ENCODE data around the gene ARL16. TPM values are rescaled to one million over a fixed set of nuclear protein-coding genes. Genes with fewer than 3 reads are reported as not detected.
"Not testable (repeated sequence)": the region's sequence is repeated elsewhere in the genome, so short reads cannot be mapped to it uniquely, and the experiment has no call there.

Gene ARL16
- total RNA-seq, 3 donors from 2014 or later: 34.9 to 44.2 (median 37.5) TPM

GRCh38 chr17:81675515-81676221, 7.9 kb downstream of the ARL16 start:
- DNase-seq (ENCODE audit: low spot score in 2 of 2); H3K9me3 ChIP-seq; H3K4me1 ChIP-seq; intact Hi-C loops (cut with DNase I; ENCODE audit: low total_unique reads); H3K27me3 ChIP-seq; H3K36me3 ChIP-seq; H3K27ac ChIP-seq: not testable (repeated sequence)
- peak overlapping the region in 1 of 3 donors; percentile 27 for H3K4me3 ChIP-seq
- TF ChIP-seq, protein P1, sequence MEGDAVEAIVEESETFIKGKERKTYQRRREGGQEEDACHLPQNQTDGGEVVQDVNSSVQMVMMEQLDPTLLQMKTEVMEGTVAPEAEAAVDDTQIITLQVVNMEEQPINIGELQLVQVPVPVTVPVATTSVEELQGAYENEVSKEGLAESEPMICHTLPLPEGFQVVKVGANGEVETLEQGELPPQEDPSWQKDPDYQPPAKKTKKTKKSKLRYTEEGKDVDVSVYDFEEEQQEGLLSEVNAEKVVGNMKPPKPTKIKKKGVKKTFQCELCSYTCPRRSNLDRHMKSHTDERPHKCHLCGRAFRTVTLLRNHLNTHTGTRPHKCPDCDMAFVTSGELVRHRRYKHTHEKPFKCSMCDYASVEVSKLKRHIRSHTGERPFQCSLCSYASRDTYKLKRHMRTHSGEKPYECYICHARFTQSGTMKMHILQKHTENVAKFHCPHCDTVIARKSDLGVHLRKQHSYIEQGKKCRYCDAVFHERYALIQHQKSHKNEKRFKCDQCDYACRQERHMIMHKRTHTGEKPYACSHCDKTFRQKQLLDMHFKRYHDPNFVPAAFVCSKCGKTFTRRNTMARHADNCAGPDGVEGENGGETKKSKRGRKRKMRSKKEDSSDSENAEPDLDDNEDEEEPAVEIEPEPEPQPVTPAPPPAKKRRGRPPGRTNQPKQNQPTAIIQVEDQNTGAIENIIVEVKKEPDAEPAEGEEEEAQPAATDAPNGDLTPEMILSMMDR (IDR thresholded peaks at IDR 0.05): peak; percentile 41 to 70 (median 67)

DNA sequence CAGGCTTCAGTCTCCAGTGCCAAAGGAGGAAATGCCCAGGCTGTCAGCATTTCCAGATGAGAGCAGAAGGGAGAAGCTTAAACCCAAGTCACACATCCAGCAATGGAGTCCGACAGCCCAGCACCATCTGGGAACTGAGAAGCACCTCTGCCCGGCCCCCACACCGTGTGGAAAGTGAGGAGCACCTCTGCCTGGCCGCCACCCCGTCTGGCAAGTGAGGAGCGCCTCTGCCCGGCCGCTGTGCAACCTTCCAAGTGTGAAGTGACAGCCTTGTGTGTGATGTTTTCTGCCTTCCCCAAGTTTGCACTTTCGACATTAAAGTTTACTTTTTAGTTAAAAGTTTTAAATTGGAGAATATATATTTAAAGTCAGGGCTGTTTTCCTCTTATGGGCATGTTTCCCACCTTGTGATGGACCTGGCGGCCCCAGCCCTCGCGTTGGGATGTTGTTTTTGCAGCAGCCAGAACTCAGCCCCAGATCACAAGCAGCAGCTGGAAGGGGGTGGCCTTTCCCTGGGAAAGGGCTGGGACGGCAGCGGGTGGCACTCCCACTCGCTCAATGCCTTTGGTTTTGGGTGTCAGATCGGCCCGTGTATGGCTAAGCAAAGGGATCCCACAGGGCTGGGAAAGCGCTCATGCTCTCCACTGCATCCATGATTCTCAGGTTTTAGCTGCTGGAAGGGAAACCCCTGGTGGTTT, 9.9 kb downstream of the ARL16 start:
- no peaks in the 10 kb centered on the region for H3K9me3 ChIP-seq
- H3K27me3 ChIP-seq: no peaks in the 10 kb centered on the region
- TF ChIP-seq POLR2A (IDR thresholded peaks at IDR 0.05) (no peak), POLR2AphosphoS5 (IDR thresholded peaks at IDR 0.05) (no peak)
- TF ChIP-seq, protein P1 (IDR thresholded peaks at IDR 0.05): no peak
- intact Hi-C loops (cut with DNase I; ENCODE audit: low total_unique reads): no loop called here
- H3K4me1 ChIP-seq: no peaks in the 10 kb centered on the region
- H3K4me3 ChIP-seq: no peak overlapping the region
- no peaks in the 10 kb centered on the region for H3K36me3 ChIP-seq
- H3K27ac ChIP-seq: no peak overlapping the region
- no peak for DNase-seq (ENCODE audit: low spot score in 2 of 2)

- no peak overlapping the region for H3K27ac ChIP-seq
- no peaks in the 10 kb centered on the region for H3K36me3 ChIP-seq
- no peaks in the 10 kb centered on the region for H3K9me3 ChIP-seq
- intact Hi-C loops (cut with DNase I; ENCODE audit: low total_unique reads): no loop called here
- H3K4me1 ChIP-seq: no peaks in the 10 kb centered on the region
- no peak overlapping the region for H3K4me3 ChIP-seq
- DNase-seq (ENCODE audit: low spot score in 2 of 2): no peak
- no peaks in the 10 kb centered on the region for H3K27me3 ChIP-seq
- TF ChIP-seq, protein P1 (IDR thresholded peaks at IDR 0.05): no peak
- TF ChIP-seq POLR2AphosphoS5 (IDR thresholded peaks at IDR 0.05): no peak
- TF ChIP-seq POLR2A (IDR thresholded peaks at IDR 0.05): no peak
Observed at GRCh38 chr17:81672954-81673353, 10.6 kb downstream of the ARL16 start.

GRCh38 chr17:81672504-81672903, 11.1 kb downstream of the ARL16 start:
- H3K4me1 ChIP-seq: peaks cover 0 to 4% of the 10 kb centered on the region in 2 donors
- TF ChIP-seq, protein P1 (IDR thresholded peaks at IDR 0.05): no peak
- TF ChIP-seq POLR2AphosphoS5 (IDR thresholded peaks at IDR 0.05) (no peak), POLR2A (IDR thresholded peaks at IDR 0.05) (no peak)

DNA sequence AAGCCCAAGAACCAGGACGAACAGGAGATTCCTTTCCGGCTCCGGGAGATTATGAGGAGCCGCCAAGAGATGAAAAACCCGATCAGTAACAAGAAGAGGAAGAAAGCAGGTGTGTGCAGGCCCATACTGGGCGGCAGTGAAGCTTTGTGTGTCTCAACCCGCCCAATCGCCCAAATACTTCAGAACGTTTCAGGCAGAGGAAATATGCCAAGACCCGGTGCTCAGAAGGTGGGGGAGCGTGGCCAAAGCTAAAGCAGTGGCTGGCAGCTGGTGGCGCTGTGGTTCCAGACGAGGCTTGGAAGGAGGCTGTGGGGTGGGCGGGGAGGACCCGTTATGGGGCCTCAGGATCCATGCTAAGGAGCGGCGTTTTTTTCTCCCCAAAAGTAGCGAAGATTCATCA, 15.8 kb downstream of the ARL16 start:
- peaks cover 0 to 13% of the 10 kb centered on the region in 2 donors for H3K4me1 ChIP-seq
- DNase-seq (ENCODE audit: low spot score in 2 of 2): no peak
- TF ChIP-seq POLR2A (IDR thresholded peaks at IDR 0.05): no peak
- TF ChIP-seq, protein P1 (IDR thresholded peaks at IDR 0.05): no peak
- TF ChIP-seq POLR2AphosphoS5 (IDR thresholded peaks at IDR 0.05): no peak
- H3K27me3 ChIP-seq: no peaks in the 10 kb centered on the region
- no peak overlapping the region for H3K27ac ChIP-seq
- intact Hi-C loops (cut with DNase I; ENCODE audit: low total_unique reads): no loop called here
- peak overlapping the region; percentile 78 to 99 (median 98) for H3K4me3 ChIP-seq
- no peaks in the 10 kb centered on the region for H3K9me3 ChIP-seq
- no peaks in the 10 kb centered on the region for H3K36me3 ChIP-seq

More at GRCh38 chr17:81672504-81672903, 11.1 kb downstream of the ARL16 start:
- H3K27ac ChIP-seq: no peak overlapping the region
- no peak for DNase-seq (ENCODE audit: low spot score in 2 of 2)
- H3K27me3 ChIP-seq: no peaks in the 10 kb centered on the region
- no peaks in the 10 kb centered on the region for H3K9me3 ChIP-seq
- no peaks in the 10 kb centered on the region for H3K36me3 ChIP-seq
- intact Hi-C loops (cut with DNase I; ENCODE audit: low total_unique reads): no loop called here
- no peak overlapping the region for H3K4me3 ChIP-seq
